ENCODE measurements around the gene ZXDC. TPM values are rescaled to one million over a fixed set of nuclear protein-coding genes. Genes with fewer than 3 reads are reported as not detected.

ZXDC gene
- total and polyA plus RNA-seq, 2 donors (not counting 3 experiments of a cell fraction or from before 2014, with no cell fraction given) = 15.2 to 22.6 TPM

- DNase-seq (ENCODE audit: low read depth, low spot score) (no peak), FAIRE-seq (no peak)
- dilution Hi-C loops (cut with MboI; ENCODE audit: extremely low pct_ligation_motif_present, low sequenced_read_pairs) = no loop called here
- Histone ChIP-seq H4K20me1 (replicated peaks; ENCODE audit: control insufficient read depth, extremely low read depth, insufficient read depth, low read length) (no peaks in the 10 kb centered on the region), H3K4me3 (replicated peaks in 1 of 3; ENCODE audit: insufficient read depth in 1 of 3, low read depth in 1 of 3, low read length in 3 of 3) (no peak overlapping the region), H2AFZ (ENCODE audit: low read depth, low read length) (no peak overlapping the region), H3K79me2 (ENCODE audit: control insufficient read depth, insufficient read depth, low read length) (no peaks in the 10 kb centered on the region), H3K27ac (ENCODE audit: insufficient read depth, low read depth, low read length) (no peak overlapping the region), H3K4me2 (ENCODE audit: insufficient read depth, low read length) (no peak overlapping the region), H3K36me3 (ENCODE audit: control insufficient read depth in 2 of 2, extremely low read depth in 1 of 2, insufficient read depth in 2 of 2, low read length in 2 of 2) (no peaks in the 10 kb centered on the region), H3K9me3 (replicated peaks; ENCODE audit: control insufficient read depth, insufficient read depth, low read length) (no peaks in the 10 kb centered on the region), H3K9ac (replicated peaks; ENCODE audit: extremely low read depth, insufficient read depth, low read length) (no peak overlapping the region), H3K27me3 (ENCODE audit: control insufficient read depth in 2 of 2, insufficient read depth in 2 of 2, low read length in 2 of 2) (no peaks in the 10 kb centered on the region), H3K9me1 (replicated peaks; ENCODE audit: control insufficient read depth, extremely low read depth, insufficient read depth, low read length) (no peaks in the 10 kb centered on the region), H3K4me1 (ENCODE audit: control insufficient read depth, extremely low read depth, insufficient read depth, low read length) (peaks cover 6% of the 10 kb centered on the region)
- no TSS peak for BruUV-seq (replicated peaks)
- TF ChIP-seq EZH2 (IDR thresholded peaks at IDR 0.05; ENCODE audit: borderline replicate concordance, low read depth, low read length, severe bottlenecking) = no peak
- no peak for TF ChIP-seq MYC (IDR thresholded peaks at IDR 0.05; ENCODE audit: low read depth, low read length)
- TF ChIP-seq, protein P1, sequence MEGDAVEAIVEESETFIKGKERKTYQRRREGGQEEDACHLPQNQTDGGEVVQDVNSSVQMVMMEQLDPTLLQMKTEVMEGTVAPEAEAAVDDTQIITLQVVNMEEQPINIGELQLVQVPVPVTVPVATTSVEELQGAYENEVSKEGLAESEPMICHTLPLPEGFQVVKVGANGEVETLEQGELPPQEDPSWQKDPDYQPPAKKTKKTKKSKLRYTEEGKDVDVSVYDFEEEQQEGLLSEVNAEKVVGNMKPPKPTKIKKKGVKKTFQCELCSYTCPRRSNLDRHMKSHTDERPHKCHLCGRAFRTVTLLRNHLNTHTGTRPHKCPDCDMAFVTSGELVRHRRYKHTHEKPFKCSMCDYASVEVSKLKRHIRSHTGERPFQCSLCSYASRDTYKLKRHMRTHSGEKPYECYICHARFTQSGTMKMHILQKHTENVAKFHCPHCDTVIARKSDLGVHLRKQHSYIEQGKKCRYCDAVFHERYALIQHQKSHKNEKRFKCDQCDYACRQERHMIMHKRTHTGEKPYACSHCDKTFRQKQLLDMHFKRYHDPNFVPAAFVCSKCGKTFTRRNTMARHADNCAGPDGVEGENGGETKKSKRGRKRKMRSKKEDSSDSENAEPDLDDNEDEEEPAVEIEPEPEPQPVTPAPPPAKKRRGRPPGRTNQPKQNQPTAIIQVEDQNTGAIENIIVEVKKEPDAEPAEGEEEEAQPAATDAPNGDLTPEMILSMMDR (IDR thresholded peaks at IDR 0.05; ENCODE audit: extremely low read depth in 1 of 2, insufficient read depth in 1 of 2, low read depth in 1 of 2, low read length in 2 of 2) = no peak
- no peak for TF ChIP-seq GATA2 (IDR thresholded peaks at IDR 0.05; ENCODE audit: insufficient read depth, insufficient read length, low read depth, low read length)
- TF ChIP-seq, protein P2, sequence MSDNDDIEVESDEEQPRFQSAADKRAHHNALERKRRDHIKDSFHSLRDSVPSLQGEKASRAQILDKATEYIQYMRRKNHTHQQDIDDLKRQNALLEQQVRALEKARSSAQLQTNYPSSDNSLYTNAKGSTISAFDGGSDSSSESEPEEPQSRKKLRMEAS (IDR thresholded peaks at IDR 0.05; ENCODE audit: insufficient read depth, insufficient read length) = no peak
- no peak for TF ChIP-seq POLR2A (IDR thresholded peaks at IDR 0.05; ENCODE audit: low read depth, low read length)
- no peak for TF ChIP-seq FOS (IDR thresholded peaks at IDR 0.05; ENCODE audit: borderline replicate concordance, insufficient read depth, low read length)
- no peak for TF ChIP-seq JUN (IDR thresholded peaks at IDR 0.05; ENCODE audit: borderline replicate concordance, insufficient read depth, insufficient read length, low read depth)
- no peak for TF ChIP-seq POLR2AphosphoS5 (IDR thresholded peaks at IDR 0.05; ENCODE audit: insufficient read depth, low read depth, low read length)
- ChIA-PET POLR2A (no interaction called here), CTCF (interaction anchor here (1.5 kb wide), 1 partner anchor 20 kb away, joined by 3 read pairs; no protein-coding TSS in a partner anchor)
- intact Hi-C loops (cut with micrococcal nuclease) = no loop called here
Observed at GRCh38 chr3:126481808-126482502, 6.3 kb upstream of the ZXDC start.

Measured in endothelial cell of umbilical vein (primary cell).